Adrenal gland (tissue), 5 donors: ENCODE results near the gene RPS5.

Source experiments
- POLR2A ChIP-seq, 2 donors: fragments of 450-650 bp; IDR thresholded peaks; one replicate each; pipeline ENCODE4 v1.6.1; 2017; ENCODE audit warnings: antibody characterized with exemption in 2 of 2, mild to moderate bottlenecking in 2 of 2, moderate library complexity in 1 of 2
- TF ChIP-seq, protein P1 (sequence below), 6 experiments: fragments of 450-650 bp in 4 of 6; fragments of 200-600 bp in 2 of 6; sonication (generic) in 1 of 6; IDR thresholded peaks; 1 replicate in 5 of 6; 2 replicates in 1 of 6; pipeline versions ENCODE4 v1.5.1 to v1.8.0; 2016 to 2021; ENCODE audit warnings: antibody characterized with exemption in 6 of 6, mild to moderate bottlenecking in 2 of 6, moderate library complexity in 1 of 6
- donor health status: DM: no; HTN: no; CAD: no.

DNA sequence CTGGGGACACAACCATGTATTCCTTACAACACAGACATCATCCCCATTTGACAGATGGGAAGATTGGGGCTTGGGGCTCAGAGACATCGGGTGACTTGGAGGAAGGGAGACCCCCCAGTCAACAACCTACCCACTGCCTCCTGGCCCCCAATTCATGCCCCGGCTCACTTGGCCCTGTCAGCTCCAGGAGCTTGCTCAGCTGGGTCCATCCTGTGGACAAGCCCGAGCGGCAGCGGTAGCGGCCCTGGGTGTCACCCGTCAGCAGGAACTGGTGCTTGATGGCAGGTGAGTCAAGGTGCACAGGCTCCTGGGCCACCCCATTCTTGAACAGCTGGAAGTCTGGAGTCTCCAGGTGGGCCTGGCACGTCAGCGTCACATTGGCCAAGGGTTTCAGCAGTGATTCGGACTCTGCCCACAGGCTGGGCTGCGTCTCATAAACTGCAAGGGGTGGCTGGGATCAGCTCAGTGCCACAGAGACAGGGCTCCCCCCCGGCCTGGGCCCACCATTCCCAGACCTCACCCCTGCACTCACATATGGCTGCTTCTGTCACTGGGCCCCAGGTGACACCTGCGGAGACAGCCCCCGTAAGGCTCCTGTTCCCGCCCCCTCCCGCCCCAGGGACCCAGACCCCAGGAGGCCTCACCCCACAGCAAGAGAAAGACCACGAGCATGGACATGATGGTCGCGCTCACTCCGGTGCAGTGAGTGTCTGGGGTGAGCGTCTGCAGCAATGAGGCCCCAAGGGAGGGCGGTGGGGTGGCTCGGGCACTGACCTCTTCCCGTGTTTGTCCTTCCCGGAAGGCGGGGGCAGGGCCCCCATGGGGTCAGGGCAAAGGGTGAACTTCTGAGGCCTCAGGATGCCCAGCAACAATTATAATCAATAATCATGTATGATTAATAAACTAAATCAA lies 34.1 kb upstream of the RPS5 start, which contains the start of gene A1BG:
- TF ChIP-seq, protein P1, sequence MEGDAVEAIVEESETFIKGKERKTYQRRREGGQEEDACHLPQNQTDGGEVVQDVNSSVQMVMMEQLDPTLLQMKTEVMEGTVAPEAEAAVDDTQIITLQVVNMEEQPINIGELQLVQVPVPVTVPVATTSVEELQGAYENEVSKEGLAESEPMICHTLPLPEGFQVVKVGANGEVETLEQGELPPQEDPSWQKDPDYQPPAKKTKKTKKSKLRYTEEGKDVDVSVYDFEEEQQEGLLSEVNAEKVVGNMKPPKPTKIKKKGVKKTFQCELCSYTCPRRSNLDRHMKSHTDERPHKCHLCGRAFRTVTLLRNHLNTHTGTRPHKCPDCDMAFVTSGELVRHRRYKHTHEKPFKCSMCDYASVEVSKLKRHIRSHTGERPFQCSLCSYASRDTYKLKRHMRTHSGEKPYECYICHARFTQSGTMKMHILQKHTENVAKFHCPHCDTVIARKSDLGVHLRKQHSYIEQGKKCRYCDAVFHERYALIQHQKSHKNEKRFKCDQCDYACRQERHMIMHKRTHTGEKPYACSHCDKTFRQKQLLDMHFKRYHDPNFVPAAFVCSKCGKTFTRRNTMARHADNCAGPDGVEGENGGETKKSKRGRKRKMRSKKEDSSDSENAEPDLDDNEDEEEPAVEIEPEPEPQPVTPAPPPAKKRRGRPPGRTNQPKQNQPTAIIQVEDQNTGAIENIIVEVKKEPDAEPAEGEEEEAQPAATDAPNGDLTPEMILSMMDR (IDR thresholded peaks at IDR 0.05), result no peak
- TF ChIP-seq POLR2A (IDR thresholded peaks at IDR 0.05), result no peak
